Limb (tissue), 2 donors: ENCODE data around the gene TBC1D12.
"Not testable (repeated sequence)": the region's sequence is repeated elsewhere in the genome, so short reads cannot be mapped to it uniquely, and the experiment has no call there.

Experiments used
- DNase-seq, 2 donors: peaks; one replicate each; pipeline ENCODE4 v3.0.0-alpha.2; 2016; ENCODE audit errors: extremely low spot score in 2 of 2

Gene TBC1D12

GRCh38 chr10:94451883-94452519, 49.7 kb downstream of the TBC1D12 start:
- DNase-seq = no peak

DNA sequence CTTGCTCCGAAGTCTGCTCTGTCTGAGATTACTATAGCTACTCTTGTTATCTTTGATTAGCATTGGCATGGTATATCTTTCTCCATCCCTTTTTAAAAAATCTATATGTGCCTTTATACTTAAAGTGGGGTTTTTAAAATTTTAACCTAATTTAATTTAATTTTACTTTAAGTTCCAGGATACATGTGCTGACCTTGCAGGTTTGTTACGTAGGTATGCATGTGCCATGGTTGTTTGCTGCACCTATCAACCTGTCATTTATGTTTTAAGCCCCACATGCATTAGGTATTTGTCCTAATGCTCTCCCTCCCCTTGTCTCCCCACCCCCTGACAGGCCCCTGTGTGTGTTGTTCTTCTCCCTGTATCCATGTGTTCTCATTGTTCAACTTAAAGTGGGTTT, 54.6 kb downstream of the TBC1D12 start:
- DNase-seq = no peak

DNA sequence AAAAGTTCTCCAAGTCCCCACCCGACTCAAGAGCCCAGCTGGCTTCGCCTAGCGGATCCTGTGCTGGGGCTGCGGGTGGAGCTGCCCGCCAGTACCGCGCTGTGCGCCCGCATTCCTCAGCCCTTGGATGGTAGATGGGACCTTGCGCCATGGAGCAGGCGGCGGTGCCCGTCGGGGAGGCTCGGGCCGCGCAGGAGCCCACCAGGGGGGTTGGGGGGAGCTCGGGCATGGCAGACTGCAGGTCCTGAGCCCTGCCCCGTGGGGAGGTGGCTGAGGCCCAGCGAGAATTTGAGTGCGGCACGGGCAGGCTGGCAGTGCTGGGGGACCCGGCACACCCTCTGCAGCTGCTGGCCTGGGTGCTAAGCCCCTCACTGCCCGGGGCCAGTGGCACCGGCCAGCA, 57.0 kb downstream of the TBC1D12 start:
- no peak for DNase-seq

- DNase-seq = no peak
Observed at GRCh38 chr10:94461503-94461902, 59.2 kb downstream of the TBC1D12 start.

DNA sequence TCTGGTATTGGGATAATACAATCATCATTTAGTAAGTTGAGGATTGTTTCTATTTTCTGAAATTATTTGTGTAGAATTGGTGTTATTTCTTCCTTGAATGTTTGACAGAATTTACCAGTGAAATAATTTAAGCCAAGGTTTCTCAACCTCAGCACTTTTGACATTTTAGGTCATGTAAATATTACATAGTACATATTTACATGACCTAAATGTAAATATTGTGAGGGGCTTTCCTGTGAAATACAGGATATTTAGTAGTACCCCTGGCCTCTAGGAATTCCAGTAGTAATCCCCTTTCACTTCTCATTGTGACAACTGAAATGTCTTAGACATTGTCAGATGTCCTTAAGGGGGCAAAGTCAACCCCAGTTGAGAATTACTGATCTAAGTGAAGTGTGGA, 59.8 kb downstream of the TBC1D12 start:
- no peak for DNase-seq

- no peak for DNase-seq
Observed at GRCh38 chr10:94465684-94466083, 63.3 kb downstream of the TBC1D12 start.

DNA sequence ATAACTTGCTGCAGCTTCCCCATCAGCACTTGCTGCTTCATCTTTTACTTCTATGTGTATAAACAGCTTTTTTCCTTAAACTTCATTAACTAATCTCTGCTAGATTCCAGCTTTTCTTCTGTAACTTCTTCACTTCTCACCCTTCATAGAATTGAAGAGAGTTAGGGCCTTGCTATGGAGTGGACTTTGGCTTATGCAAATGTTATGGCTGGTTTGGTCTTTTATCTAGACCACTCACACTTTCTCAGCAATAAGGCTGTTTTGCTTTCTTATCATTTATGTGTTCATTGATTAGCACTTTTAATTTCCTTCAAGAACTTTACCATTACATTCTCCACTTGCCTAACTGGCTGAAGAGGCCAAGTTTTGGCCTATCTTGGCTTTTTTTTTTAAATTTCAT, 79.1 kb downstream of the TBC1D12 start:
- no peak for DNase-seq

- DNase-seq = no peak
Observed at GRCh38 chr10:94483970-94484369, 81.6 kb downstream of the TBC1D12 start.

DNA sequence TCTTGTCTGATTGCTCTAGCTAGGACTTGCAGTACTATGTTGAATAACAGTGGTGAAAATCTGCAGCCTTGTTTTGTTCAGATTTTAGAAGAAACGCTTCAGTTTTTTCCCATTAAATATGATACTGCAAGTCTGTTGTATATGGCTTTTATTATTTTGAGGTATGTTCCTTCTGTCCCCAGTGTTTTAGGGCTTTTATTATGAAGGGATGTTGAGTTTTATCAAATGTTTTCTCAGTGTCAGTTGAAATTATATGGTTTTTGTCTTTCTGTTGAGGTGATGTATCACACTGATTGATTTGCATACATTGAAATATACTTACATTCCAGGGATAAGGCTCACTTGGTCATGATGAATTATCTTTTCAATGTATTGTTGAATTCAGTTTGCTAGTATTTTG, 82.8 kb downstream of the TBC1D12 start:
- DNase-seq = no peak

- no peak for DNase-seq
Observed at GRCh38 chr10:94487575-94487974, 85.2 kb downstream of the TBC1D12 start.

DNA sequence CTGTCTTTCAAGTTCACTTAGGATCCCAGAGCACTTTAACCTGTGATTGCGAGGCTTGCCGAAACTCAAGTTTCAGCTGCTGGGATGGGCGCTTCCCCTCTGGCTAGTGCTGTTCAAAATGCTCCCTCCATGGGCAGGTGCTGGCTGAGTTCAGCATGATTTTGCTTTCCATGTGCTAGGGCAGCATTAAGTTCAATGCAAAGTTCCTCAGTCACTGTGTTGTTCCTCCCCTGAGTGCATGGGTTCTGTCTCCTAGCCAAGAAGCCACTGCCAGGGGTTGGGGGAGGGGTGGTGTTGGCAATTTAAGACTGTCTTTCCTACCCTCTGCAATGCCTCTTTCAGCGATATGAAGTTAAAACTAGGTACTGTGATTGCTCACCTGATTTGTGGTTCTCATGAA, 86.8 kb downstream of the TBC1D12 start:
- no peak for DNase-seq

DNA sequence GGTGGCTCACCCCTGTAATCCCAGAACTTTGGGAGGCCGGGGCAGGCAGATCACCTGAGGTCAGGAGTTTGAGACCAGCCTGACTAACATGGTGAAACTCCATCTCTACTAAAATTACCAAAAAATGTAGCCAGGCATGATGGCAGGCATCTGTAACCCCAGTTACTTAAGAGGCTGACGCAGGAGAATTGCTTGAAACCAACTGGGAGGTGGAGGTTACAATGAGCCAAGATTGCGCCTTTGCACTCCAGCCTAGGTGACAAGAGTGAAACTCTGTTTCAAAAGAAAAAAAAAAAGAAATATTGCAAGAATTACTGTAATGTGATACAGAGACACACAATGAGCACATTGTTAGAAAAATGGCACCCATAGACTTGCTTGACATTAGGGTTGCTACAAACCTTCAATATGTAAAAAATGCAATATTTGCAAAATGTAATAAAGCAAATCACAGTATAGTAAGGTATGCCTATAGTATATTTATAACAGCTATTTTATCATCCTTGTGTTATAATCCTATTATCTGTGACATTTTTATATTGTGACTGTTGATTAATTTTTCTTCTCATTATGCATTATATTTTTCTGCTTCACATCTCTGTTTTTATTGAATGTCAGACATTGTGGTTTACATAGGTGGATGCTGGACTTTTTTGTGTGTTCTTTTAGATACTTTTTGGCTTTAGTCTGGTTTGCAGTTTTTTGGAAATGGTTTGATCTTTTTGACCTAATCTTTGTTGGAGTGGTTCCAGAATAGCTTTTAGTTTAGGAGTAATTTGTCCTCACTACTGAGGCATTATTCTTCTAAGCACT, 87.8 kb downstream of the TBC1D12 start:
- no peak for DNase-seq

GRCh38 chr10:94490789-94491039, 88.4 kb downstream of the TBC1D12 start:
- no peak for DNase-seq

- no peak for DNase-seq
Observed at GRCh38 chr10:94493463-94493862, 91.1 kb downstream of the TBC1D12 start.

- DNase-seq = no peak
Observed at GRCh38 chr10:94496010-94496409, 93.7 kb downstream of the TBC1D12 start.

DNA sequence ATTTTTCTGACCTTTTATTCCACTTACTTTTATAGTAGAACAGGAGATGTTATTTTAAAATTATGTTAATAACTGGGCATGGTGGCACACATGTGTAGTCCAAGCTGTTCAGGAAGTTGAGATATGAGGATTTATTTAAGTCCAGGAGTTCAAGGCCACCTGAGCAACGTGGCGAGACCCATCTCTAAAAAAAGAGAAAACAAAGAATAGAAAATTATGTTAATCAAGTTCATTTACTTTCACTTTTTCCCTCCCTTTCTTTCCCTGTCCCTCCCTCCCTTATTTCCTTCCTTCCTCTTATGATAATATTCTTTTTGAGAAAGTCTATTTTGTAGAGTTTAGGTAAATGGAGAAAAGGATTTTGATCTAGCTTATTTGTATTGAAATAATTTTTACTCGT, 94.3 kb downstream of the TBC1D12 start:
- DNase-seq = no peak

DNA sequence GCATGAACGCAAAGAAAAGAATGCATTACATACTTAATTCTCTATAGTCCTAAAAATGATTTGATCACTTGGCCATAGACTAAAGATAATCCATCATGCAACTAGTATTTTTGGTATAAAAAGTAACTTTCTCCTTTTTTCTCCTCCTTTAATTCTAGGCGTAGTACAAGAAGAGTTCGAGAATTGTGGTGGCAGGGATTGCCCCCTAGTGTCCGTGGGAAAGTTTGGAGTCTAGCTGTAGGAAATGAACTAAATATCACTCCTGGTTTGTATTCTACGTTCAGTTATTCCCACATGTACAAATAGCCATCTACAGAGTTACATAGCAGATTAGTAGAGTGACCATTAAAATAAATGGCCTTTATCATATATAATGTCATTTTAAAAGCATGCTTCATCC, 97.7 kb downstream of the TBC1D12 start:
- DNase-seq = no peak

GRCh38 chr10:94521276-94522250, 119.2 kb downstream of the TBC1D12 start:
- no peak for DNase-seq

DNA sequence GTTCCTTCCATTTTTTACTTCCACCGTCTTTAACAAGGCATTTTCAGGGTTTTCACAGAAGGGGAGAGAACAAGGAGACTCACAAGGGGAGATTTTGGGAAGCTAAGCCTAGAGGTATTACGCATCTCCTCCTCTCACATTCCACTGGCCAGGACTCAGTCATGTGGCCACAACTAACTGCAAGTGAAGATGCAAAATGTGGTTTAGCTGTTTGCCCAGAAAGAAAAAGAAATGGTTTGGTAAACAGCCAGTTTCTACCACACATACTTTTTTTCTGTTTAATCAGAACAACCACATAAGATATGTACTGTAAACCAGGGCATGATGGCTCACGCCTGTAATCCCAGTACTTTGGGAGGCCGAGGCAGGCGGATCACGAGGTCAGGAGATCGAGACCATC, 121.8 kb downstream of the TBC1D12 start:
- no peak for DNase-seq

DNA sequence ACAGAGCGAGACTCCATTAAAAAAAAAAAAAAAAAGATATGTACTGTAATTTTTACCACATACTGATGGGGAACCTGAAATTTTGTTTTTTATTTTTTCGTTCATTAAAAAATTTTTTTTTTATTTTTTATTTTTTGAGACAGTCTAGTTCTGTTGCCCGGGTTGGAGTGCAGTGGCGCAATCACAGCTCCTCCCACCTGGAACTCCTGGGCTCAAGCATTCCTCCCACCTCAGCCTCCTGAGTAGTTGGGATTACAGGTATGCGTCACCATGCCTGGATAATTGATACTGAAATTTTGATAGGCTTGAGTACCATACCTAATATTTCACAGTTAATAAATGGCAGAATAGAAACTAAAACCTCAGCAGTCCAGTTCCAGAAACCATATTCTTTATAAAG, 122.4 kb downstream of the TBC1D12 start:
- DNase-seq = no peak

DNA sequence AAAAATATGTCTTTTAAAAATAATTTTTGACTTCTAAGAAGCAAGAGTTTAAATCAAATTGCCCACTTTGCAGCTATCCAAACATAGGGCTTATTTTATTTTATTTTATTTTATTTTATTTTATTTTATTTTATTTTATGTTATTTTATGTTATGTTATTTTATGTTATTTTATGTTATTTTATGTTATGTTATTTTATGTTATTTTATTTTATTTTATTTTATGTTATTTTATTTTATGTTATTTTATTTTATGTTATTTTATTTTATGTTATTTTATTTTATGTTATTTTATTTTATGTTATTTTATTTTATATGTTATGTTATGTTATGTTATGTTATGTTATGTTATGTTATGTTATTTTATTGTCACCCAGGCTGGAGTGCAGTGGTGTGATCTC, 129.2 kb downstream of the TBC1D12 start:
- DNase-seq = not testable (repeated sequence)

DNA sequence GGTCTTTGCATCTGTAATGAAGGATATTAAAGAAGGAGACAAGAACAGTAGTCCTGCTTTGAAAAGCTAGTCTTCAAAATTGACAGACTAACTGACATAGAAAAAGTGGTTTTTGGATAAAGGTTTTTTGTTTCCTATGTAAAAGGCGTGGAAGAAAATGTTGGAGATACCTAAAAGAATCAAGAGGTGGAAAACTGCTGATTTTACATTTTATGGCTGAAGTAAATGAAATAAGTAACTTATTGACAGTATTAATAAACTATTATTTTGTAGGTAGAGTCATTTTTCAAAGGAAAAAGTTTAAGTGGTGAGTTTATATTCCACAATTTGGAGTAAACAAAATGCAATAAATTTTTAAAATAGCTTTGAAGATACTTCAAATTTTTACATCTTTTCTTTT, 130.7 kb downstream of the TBC1D12 start:
- no peak for DNase-seq
